Osteocyte (in vitro differentiated cells): Measurements from ENCODE around the gene CFAP61. TPM values are rescaled to one million over a fixed set of nuclear protein-coding genes. Genes with fewer than 3 reads are reported as not detected.

Experiments
- DNase-seq: peaks from one replicate; pipeline ENCODE4 v3.0.0; 2021; ENCODE audit warnings: mixed read lengths; ENCODE audit not compliant: unreplicated experiment; ENCODE audit errors: extremely low spot score
- H3K27ac Mint-ChIP-seq: one replicate; pipeline ENCODE4 v1.8.0; 2021; ENCODE audit warnings: mild to moderate bottlenecking, mixed read lengths; ENCODE audit not compliant: unreplicated experiment
- H3K27me3 Mint-ChIP-seq: one replicate; pipeline ENCODE4 v1.8.0; 2021; ENCODE audit warnings: mixed read lengths; ENCODE audit not compliant: unreplicated experiment
- H3K36me3 Mint-ChIP-seq: one replicate; pipeline ENCODE4 v1.8.0; 2021; ENCODE audit warnings: mixed read lengths; ENCODE audit not compliant: unreplicated experiment
- H3K4me1 Mint-ChIP-seq: one replicate; pipeline ENCODE4 v1.8.0; 2021; ENCODE audit warnings: mixed read lengths; ENCODE audit not compliant: unreplicated experiment
- H3K4me3 Mint-ChIP-seq: one replicate; pipeline ENCODE4 v1.8.0; 2021; ENCODE audit warnings: mild to moderate bottlenecking, moderate library complexity, mixed read lengths; ENCODE audit not compliant: unreplicated experiment
- H3K9me3 Mint-ChIP-seq: one replicate; pipeline ENCODE4 v1.8.0; 2021; ENCODE audit warnings: mixed read lengths; ENCODE audit not compliant: unreplicated experiment
- total RNA-seq: library from RNA; stranded (reverse); gene quantifications from 2 replicates; pipeline ENCODE4 v1.2.1, GENCODE V29; 2021
- TF ChIP-seq, protein P1 (sequence below): fragments of 200-600 bp; sonication (generic); IDR thresholded peaks from 2 replicates; pipeline ENCODE4 v1.5.0; 2021; ENCODE audit warnings: antibody characterized with exemption, mild to moderate bottlenecking, moderate library complexity

The CFAP61 gene
- total RNA-seq, 1 donor from 2014 or later, result not detected

DNA sequence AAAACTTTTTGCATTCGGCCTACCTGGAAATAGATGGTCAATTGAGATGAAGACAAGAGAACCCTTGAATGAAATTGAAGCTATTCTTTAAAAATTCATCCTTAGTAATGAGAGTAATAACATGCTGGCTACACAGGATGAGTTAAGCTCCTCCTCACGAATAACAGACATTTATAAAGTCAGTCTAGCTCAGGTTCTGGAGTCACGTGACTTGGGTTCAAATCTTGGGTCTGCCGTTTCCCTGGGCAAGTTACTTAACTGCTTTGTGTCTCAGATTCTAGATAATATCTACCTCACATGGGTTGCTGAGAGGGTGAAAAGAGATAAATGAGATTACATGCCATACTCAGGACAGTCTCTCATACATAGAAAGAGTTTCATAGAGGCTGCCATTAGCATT is 214.2 kb downstream of the CFAP61 start:
- TF ChIP-seq, protein P1, sequence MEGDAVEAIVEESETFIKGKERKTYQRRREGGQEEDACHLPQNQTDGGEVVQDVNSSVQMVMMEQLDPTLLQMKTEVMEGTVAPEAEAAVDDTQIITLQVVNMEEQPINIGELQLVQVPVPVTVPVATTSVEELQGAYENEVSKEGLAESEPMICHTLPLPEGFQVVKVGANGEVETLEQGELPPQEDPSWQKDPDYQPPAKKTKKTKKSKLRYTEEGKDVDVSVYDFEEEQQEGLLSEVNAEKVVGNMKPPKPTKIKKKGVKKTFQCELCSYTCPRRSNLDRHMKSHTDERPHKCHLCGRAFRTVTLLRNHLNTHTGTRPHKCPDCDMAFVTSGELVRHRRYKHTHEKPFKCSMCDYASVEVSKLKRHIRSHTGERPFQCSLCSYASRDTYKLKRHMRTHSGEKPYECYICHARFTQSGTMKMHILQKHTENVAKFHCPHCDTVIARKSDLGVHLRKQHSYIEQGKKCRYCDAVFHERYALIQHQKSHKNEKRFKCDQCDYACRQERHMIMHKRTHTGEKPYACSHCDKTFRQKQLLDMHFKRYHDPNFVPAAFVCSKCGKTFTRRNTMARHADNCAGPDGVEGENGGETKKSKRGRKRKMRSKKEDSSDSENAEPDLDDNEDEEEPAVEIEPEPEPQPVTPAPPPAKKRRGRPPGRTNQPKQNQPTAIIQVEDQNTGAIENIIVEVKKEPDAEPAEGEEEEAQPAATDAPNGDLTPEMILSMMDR, result no peak
- no peak overlapping the region for H3K4me3 Mint-ChIP-seq

DNA sequence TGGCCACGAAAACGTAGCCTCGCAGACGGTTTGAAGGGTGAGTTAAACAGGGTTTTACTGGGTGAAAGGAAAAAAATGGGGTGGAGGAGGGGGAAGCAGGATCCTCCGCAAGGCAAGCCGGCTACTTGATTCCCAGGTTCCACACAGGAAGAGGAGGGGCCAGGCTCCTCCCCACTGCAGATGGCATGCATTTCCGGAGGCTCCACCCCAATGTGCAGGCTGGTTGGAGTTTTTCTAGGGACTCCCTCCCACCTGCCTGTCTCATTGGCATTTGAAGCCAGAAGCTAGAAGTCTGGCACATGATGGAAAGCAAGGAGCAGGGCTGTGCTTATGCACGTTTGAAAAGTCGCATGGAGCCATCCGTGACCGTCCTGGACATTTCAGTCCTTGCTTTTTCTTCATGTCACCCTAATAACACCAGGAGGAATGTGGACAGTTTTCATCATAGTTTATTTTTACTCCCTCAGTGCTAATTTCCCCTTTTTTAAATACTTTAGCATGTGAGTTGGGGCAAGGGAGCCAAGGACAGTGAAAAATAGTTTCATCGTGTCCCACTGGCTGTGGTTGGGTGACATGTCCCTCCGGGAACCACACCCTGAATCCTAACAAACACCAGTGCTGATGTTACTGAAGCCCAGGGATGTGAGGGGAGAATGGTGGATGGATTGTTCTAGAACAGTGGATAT is 215.5 kb downstream of the CFAP61 start:
- no peak for DNase-seq
- Mint-ChIP-seq H3K36me3 (no peaks in the 10 kb centered on the region), H3K4me3 (no peak overlapping the region), H3K9me3 (no peaks in the 10 kb centered on the region), H3K27ac (no peak overlapping the region), H3K27me3 (no peaks in the 10 kb centered on the region), H3K4me1 (no peaks in the 10 kb centered on the region)
- TF ChIP-seq, protein P1, result no peak

More for the DNA sequence above, 214.2 kb downstream of the CFAP61 start:
- no peak for DNase-seq
- Mint-ChIP-seq H3K4me1 (no peaks in the 10 kb centered on the region), H3K9me3 (no peaks in the 10 kb centered on the region), H3K27me3 (no peaks in the 10 kb centered on the region), H3K27ac (no peak overlapping the region), H3K36me3 (no peaks in the 10 kb centered on the region)

DNA sequence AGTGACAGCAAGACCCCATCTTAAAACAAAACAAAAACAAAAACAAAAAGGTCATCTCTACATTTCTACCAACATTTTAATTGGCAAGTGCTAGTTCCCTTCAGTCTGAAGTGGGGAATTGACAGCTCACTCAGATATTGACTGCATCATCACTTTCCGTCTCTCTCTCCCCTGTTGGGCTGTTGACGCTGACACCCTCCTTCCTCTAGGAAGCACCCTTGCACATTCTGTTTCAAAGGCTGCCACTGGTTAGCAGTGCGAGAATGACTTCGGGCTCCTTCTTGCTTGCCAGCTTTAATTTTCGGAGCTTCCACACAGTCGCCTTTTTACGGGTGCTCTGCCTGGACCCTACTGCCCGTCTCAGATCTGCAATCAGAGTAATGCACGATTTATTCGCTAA is 218.9 kb downstream of the CFAP61 start:
- no peaks in the 10 kb centered on the region for H3K9me3 Mint-ChIP-seq
- H3K27me3 Mint-ChIP-seq, result no peaks in the 10 kb centered on the region
- TF ChIP-seq, protein P1, result no peak
- no peak overlapping the region for H3K27ac Mint-ChIP-seq
- DNase-seq, result no peak
- no peaks in the 10 kb centered on the region for H3K36me3 Mint-ChIP-seq
- H3K4me3 Mint-ChIP-seq, result no peak overlapping the region
- H3K4me1 Mint-ChIP-seq, result no peaks in the 10 kb centered on the region

DNA sequence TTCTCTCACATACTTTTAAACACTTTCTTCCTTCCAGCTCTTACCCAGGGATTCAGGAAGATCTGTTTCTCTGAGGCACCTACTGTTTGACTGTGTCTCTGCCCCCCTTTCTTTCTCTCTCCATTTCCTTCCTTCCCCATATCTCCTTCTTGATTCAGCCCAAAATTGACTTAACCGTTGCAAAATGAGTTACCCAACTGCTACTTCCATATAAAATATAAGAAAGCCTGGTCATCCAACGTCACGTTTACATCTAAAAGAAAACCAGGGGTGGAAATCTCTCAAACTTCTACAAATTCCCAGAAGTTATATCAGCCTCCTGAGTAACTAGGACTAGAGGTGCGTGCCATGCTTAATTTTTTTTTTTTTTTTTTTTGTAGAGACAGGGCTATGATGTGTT is 220.4 kb downstream of the CFAP61 start:
- no peaks in the 10 kb centered on the region for H3K36me3 Mint-ChIP-seq

DNA sequence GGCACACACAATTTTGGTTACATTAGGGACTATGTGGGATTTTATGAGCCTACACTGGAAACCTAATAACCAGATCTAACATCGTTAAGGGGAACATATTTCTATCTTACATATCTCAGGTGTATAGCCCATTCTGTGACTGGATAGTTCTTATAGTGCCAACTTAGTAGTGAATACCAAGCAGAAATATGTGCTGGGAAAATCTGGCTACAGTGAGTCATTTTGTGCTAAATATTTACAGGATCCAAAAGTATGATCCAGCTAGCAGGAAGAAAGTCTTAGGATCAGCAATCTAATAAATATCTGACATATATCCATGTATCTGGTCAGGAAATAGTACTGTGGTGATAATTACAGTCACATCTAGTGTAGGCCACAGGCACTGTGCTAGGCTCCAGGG is 221.0 kb downstream of the CFAP61 start:
- TF ChIP-seq, protein P1, result no peak
- Mint-ChIP-seq H3K9me3 (no peaks in the 10 kb centered on the region), H3K27ac (no peak overlapping the region), H3K4me3 (no peak overlapping the region), H3K4me1 (no peaks in the 10 kb centered on the region), H3K27me3 (no peaks in the 10 kb centered on the region), H3K36me3 (no peaks in the 10 kb centered on the region)
- no peak for DNase-seq

More for the DNA sequence above, 220.4 kb downstream of the CFAP61 start:
- H3K4me1 Mint-ChIP-seq, result no peaks in the 10 kb centered on the region
- no peak for DNase-seq
- TF ChIP-seq, protein P1, result no peak
- no peak overlapping the region for H3K4me3 Mint-ChIP-seq
- no peaks in the 10 kb centered on the region for H3K27me3 Mint-ChIP-seq
- H3K27ac Mint-ChIP-seq, result no peak overlapping the region
- no peaks in the 10 kb centered on the region for H3K9me3 Mint-ChIP-seq
